ENCODE results near the gene ORC2.
"Not testable (repeated sequence)": the region's sequence is repeated elsewhere in the genome, so short reads cannot be mapped to it uniquely, and the experiment has no call there.

The ORC2 gene

DNA sequence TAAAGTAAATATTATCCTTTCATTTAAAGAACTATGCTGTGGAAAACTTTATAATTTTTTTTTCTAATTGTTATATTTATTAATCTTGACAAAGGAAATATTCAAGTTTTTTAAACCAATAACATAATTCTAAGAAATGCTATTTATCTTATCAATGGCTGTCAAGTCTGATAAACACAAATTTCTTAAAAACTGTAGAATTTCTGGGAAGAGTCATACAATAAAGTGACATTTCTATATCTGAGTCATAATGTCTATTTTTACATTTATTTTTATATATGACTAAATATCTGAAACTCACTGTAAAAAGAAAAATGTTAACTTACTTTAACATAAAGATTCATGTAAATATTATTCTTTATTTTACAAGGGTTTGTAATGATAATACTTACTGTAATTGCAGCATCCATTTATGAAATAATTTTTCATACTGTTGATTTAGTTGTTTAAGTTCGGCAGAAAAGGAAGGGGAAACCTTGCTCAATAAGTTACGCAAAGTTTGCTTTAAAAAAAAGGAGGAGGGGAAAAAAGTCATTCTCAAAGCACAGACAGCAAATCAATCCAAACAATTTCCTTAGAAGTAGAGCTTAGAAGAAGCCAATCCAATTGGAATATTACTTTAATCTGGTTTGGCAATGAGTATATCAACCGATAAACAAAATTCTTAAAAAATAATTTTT is 32.4 kb downstream of the ORC2 start:
- no peak for DNase-seq (ENCODE audit: low read depth in 2 of 2)

GRCh38 chr2:200929334-200930249 is 33.9 kb downstream of the ORC2 start:
- DNase-seq (ENCODE audit: low read depth in 2 of 2), result no peak

GRCh38 chr2:200922439-200922838 is 41.0 kb downstream of the ORC2 start:
- DNase-seq (ENCODE audit: low read depth in 2 of 2), result no peak

DNA sequence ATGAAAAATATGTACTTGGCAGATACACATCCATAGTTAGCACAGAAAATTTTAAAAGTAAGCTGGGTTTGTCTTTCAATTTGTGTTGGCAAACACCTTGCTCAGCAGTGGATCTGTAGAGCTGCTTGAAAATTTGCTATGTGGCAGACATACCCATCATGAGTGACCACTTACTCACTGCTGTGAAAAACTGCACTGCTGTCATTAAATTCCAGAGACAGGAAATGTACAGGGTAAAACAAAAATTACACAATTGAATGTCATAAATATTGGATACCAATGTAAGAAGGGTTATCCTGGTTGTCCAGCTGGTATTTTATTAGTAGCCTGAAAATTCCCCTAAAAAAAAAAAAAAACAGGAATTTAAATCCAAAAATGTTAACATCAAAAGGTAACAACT is 49.8 kb downstream of the ORC2 start:
- DNase-seq (ENCODE audit: low read depth in 2 of 2), result no peak

GRCh38 chr2:200909958-200910357 is 53.5 kb downstream of the ORC2 start:
- DNase-seq (ENCODE audit: low read depth in 2 of 2), result no peak

DNA sequence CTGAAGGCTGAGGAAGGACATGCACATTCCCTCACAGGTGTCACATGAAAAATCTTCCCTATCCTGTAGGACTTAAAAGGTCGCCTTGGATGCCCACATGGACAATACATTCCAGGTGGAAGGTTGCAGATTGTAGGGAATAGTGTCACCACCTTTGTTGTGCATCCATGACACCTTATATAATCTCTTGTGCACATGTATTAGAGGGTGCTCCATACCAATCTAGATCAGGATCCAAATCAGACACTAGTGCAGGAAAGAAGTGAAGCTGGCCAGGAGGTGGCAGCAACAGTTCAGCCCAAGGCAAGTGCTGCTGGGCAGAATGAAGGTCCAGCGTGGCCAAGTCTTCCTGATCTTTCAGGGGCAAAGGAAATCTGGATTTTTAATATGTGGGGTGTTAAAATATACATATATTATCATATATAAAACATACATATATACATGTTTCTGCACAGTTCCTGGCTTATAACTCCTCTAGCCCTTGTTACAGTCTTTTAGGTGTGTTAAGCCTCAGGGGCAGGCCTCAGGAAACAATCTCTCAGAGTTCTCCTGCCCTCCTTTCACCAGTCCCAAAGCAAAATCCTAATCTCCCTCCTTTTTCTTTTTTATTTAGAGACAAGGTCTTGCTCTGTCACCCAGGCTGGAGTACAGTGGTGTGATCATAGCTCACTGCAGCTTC is 57.7 kb downstream of the ORC2 start:
- DNase-seq (ENCODE audit: low read depth in 2 of 2), result peak; percentile 5 to 40

GRCh38 chr2:200901459-200902072 is 61.9 kb downstream of the ORC2 start:
- peak; percentile 48 to 49 for DNase-seq (ENCODE audit: low read depth in 2 of 2)

DNA sequence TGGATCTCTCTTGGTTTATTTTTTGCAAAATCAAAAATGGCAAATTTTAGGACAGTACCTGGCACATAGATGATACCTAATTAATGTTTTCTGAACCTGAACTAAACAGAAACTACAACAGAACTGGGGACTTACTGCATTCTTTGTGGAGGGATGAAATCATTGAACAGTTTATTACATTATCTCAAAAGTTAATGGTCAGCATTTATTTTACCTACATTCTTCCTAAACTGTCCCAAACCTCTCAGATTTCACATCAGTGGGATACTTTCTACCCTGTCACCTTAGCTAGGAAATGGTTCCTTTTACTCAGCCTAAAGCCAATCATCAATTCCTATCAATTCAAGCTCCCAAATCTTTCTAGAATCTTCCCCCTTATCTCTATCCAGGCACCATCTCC is 64.0 kb downstream of the ORC2 start:
- no peak for DNase-seq (ENCODE audit: low read depth in 2 of 2)

DNA sequence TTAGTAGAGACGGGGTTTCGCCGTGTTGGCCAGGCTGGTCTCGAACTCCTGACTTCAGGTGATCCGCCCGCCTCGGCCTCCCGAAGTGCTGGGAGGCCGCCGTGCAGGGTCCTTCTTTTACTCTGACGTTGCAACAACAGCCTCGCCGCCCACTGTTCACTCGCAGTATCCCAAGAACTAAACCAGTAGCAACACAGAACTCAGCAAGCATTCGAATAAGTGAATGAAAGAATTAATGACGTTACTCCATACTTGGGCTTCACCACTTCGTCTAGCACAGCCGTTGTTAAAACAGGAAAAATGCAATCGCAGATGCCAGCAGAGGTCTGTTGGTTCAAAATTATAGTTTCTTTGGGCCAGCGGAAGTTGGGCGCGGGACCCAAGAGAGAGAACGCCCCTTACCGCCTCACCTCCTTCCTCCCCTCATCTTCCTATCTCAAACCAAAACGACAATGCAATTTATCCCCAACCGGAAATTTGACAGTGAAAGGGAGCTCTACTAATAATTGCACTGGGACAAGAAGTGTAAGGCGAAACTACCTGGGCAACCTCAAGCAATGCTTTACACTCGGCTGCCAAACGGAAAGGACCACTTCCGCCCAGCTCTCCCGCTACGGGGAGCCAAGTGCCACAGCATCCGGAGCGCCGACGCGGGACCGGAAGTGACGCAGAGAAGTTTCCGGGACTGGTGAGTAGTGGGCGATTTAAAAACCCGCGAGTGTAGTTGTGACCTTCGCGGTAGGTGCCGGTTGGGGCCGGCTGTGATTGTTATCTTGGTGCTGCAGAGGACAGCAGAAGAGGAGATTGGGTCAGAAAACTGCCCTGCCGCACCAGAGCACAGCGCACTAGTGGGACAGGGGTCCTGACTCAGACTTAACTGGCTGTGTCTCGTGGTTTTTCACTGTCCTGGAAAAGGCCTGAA is 74.5 kb downstream of the ORC2 start, which contains the start of the genes NIF3L1 and PPIL3:
Gene NIF3L1, plus strand, starts transcription at position 668 of the 922 bp plus-strand sequence. CDS start 2,573 bp downstream, outside the sequence.
Gene PPIL3, minus strand, starts transcription at position 374 of the 922 bp plus-strand sequence. CDS start 1,462 bp downstream, outside the sequence.
- DNase-seq (ENCODE audit: low read depth in 2 of 2), result peak; percentile 94 to 97

DNA sequence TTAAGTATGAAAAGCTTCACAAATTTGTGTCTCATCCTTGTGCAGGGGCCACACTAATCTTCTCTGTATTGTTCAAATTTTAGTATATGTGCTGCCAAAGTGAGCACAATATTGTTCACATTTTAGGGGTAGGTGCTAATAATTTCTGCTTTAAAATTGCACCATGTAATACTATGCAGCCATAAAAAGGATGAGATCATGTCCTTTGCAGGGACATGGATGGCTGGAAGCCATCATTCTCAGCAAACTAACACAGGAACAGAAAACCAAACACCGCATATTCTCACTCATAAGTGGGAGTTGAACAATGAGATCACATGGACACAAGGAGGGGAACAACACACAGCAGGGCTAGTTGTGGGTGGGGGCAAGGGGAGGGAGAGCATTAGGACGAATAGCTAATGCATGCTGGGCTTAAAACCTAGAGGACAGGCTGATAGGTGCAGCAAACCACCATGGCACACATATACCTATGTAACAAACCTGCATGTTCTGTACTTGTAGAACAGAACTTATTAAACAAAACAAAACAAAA is 81.7 kb downstream of the ORC2 start:
- not testable (repeated sequence) for DNase-seq (ENCODE audit: low read depth in 2 of 2)

DNA sequence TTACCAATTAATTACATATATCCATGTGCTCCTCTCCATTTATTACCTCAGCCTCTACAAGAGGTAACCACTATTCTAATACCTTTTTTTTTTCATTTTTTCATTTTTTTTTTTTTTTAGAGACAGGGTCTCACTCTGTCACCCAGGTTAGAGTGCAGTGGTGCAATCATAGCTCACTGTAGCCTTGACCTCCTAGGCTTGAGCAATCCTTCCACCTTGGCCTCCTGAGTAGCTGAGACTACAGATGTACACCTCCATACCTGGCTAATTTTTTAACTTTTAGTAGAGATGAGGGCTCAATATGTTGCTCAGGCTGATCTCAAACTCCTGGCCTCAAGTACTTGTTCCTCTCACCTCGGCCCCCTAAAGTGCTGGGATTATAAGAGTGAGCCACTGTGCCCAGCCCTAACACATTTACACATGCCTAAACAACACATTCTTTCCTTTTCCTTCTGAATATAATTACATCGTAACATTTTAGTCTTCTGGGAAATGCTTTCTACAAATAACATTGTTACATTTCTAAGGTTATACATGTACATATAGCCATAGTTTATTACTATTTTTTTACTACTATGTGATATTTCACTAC is 85.1 kb downstream of the ORC2 start:
- no peak for DNase-seq (ENCODE audit: low read depth in 2 of 2)

DNA sequence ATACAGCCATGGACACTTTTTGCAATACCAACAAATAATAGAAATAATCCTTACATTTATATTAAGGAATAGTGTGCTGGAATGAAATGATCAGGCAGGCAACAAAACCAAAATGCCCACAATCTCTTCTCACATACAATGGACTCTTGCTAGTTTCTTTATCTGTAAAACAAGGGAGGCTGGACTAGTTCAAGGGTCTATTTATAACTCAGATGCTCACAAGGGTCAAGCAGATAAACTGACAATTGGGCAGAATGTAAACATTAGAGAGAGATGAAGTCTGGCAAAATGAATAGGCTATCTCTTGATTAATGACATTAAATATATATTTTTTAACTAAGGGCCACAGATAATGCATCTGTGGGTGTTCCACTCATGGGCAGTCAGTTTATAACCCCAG is 86.0 kb downstream of the ORC2 start:
- no peak for DNase-seq (ENCODE audit: low read depth in 2 of 2)

DNA sequence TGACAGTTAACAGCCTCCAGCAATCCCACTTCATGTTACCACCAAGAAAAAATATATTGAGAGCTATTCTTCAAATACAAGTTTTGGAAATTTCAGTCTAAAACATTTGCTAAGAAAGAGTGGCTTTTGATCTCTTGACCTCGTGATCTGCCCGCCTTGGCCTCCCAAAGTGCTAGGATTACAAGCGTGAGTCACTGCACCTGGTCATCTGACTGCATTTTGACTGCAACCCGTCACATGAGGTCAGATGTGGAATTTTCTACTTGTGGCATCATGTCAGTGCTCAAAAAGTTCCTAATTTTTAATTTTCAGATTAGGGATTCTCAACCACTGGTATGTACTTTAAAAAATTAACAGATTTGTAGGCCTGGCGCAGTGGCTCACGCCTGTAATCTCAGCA is 89.9 kb downstream of the ORC2 start:
- DNase-seq (ENCODE audit: low read depth in 2 of 2), result no peak

GRCh38 chr2:200871151-200871550 is 92.3 kb downstream of the ORC2 start:
- DNase-seq (ENCODE audit: low read depth in 2 of 2), result no peak

DNA sequence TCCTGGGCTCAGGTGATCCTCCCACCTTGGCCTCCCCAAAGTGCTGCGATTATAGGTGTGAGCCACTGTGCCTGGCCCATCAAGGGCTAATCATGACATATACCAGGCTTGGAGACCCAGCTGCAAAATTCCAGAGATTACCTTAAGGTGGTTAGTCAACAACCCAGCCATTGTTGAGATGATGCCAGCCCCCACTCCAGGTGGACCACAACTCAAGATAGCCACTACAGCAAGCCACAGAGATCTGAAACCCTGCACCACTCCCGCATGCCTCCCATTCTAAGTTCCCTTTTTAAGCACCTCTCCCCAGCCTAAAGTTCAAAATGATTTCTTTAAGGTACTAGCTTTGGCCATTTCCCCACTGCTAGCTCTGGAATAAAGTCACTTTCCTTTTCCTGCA is 94.4 kb downstream of the ORC2 start:
- no peak for DNase-seq (ENCODE audit: low read depth in 2 of 2)

GRCh38 chr2:200864176-200865034 is 99.1 kb downstream of the ORC2 start, which contains the start of gene CLK1:
TSS of gene CLK1 (minus strand) at chr2:200864658. CDS start at chr2:200861862, 2,796 bp downstream.
- DNase-seq (ENCODE audit: low read depth in 2 of 2), result peak; percentile 95 to 97

- no peak for DNase-seq (ENCODE audit: low read depth in 2 of 2)
Observed at GRCh38 chr2:200863782-200864175, 99.7 kb downstream of the ORC2 start.

GRCh38 chr2:200862532-200863000 is 100.9 kb downstream of the ORC2 start:
- peak; percentile 40 to 42 for DNase-seq (ENCODE audit: low read depth in 2 of 2)
